ENCODE results near the gene MSRB1.
"Not testable (repeated sequence)": the region's sequence is repeated elsewhere in the genome, so short reads cannot be mapped to it uniquely, and the experiment has no call there.

The MSRB1 gene

GRCh38 chr16:1942047-1942809 lies 771 bp downstream of the MSRB1 start:
- no peak for DNase-seq (ENCODE audit: low spot score)
- TF ChIP-seq CTCF (IDR thresholded peaks at IDR 0.05; ENCODE audit: extremely low read depth, missing control alignments), result no peak

DNA sequence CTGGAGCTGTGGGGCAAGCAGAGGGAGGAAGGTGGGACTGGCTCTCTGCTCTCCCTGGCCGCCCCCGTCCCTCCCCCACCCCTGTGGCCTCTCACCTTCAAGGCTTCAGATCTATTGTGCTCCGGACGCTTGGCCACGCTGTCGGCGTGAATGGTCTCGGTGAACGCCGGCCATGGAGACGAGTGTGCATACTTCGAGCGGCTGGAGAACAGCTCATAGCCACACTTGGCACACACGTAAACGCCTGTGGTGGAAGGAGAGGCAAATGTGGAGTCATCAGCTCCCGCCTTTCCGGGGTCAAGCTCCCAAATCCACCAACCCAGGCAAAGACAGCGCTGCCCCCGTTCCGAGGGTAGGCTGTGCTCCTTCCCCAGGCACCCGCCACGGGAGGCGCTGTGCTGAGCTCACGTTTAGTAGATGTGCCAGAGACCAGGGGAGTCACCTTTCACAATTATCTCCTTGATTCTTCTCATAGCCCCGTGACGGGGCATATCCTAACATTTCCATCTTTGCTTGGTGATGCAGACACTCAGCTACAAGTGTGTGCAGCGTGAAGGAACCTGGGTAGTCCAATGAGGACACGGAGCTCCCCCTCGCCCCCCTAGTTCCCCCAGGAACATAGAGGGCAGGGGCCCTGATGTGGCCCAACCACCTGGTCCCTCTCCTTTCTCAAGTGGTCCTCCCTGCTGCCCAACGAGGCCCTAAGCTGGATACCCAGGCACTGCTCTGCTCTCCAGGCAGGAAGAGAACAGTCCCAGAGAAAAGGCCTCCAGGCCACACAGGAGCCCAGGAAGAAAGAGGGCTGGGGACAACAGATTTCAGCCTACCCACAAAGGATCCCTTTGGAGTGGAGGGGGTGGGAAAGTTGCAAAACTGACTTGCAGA lies 1.6 kb downstream of the MSRB1 start:
- no peak for DNase-seq (ENCODE audit: low spot score)

GRCh38 chr16:1940273-1941161 lies 2.5 kb downstream of the MSRB1 start:
- no peak for TF ChIP-seq CTCF (IDR thresholded peaks at IDR 0.05; ENCODE audit: extremely low read depth, missing control alignments)
- no peak for DNase-seq (ENCODE audit: low spot score)

More for the DNA sequence above, 1.6 kb downstream of the MSRB1 start:
- TF ChIP-seq CTCF (IDR thresholded peaks at IDR 0.05; ENCODE audit: extremely low read depth, missing control alignments), result no peak

DNA sequence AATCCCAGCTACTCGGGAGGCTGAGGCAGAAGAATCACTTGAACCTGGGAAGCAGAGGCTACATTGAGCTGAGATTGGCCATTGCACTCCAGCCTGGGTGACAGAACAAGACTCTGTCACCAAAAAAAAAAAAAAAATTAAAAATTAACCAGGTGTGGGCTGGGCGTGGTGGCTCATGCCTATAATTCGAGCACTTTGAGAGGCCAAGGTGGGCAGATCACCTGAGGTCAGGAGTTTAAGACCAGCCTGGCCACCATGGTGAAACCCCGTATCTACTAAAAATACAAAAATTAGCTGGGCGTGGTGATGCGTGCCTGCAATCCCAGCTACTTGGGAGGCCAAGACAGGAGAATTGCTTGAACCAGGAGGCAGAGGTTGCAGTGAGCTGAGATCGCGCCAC lies 3.2 kb downstream of the MSRB1 start:
- not testable (repeated sequence) for DNase-seq (ENCODE audit: low spot score)

DNA sequence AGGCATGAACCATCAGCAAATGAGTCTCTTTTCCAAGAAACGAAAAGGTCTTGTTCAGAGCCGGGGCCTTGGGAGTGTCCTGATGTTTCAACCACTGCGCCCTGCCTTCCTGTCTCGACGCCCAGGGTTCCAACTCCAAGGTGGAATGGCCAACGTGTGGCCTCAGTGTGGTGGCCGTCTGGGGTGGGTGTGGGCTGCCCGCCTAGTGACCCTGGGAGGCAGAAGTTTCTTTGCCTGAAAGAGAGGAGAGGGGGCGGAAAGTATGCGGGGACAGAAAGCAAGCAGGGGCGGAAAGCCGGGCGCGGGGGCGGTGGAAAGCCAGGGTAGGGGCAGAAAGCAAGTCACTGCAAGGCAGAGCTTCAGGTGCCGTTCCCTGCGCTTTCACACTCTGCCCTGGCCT lies 4.1 kb downstream of the MSRB1 start:
- no peak for TF ChIP-seq CTCF (IDR thresholded peaks at IDR 0.05; ENCODE audit: extremely low read depth, missing control alignments)

DNA sequence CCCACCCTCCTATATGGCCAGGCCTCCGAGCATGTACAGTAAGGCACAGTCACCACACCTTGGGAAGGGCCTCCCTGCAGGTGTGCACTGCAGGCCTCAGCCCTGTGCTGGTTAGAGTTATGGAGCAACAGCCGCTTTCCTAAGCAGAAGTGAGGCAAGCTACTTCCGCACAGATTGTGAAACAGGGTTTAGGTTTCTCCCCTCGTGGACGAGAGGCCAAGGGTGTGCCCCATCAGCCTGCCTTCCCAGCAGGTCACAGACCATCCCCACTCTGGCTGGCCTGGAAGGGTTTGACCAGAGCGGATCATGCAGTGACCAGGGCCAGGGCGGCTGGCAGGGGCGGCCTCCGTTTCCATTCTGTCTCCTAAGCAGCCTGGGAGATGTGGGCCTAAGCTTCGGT lies 4.7 kb downstream of the MSRB1 start:
- DNase-seq (ENCODE audit: low spot score), result no peak
- TF ChIP-seq CTCF (IDR thresholded peaks at IDR 0.05; ENCODE audit: extremely low read depth, missing control alignments), result no peak

More for the DNA sequence above, 4.1 kb downstream of the MSRB1 start:
- DNase-seq (ENCODE audit: low spot score), result no peak

- TF ChIP-seq CTCF (IDR thresholded peaks at IDR 0.05; ENCODE audit: extremely low read depth, missing control alignments), result no peak
- no peak for DNase-seq (ENCODE audit: low spot score)
These were observed 6.0 kb downstream of the MSRB1 start for GRCh38 chr16:1936945-1937479.

All from GM20000 (cell line).